OCI-LY1 (cell line): ENCODE data around the gene ZNF407.

Source experiments
- H2AFZ ChIP-seq: fragments of 200-600 bp; sonication (generic), shearing (Covaris generic); 2 replicates; pipeline ENCODE4 v1.6.0; 2014; ENCODE audit warnings: antibody characterized with exemption, mild to moderate bottlenecking, low read length
- H3F3A ChIP-seq: fragments of 200-600 bp; sonication (generic), shearing (Covaris generic); 2 replicates; pipeline ENCODE4 v1.6.0; 2014; ENCODE audit warnings: mild to moderate bottlenecking, antibody characterized with exemption, low read length, moderate library complexity; ENCODE audit not compliant: insufficient read depth
- H3K27ac ChIP-seq: fragments of 200-600 bp; sonication (generic); 2 replicates; pipeline ENCODE4 v1.5.1; 2014; ENCODE audit warnings: low read length, mixed run types, mild to moderate bottlenecking, low read depth; ENCODE audit not compliant: poor library complexity, severe bottlenecking
- H3K27me3 ChIP-seq: fragments of 200-600 bp; sonication (generic); 2 replicates; pipeline ENCODE4 v1.6.0; 2014; ENCODE audit warnings: antibody characterized with exemption, mild to moderate bottlenecking, low read length, moderate library complexity; ENCODE audit not compliant: insufficient read depth
- H3K36me3 ChIP-seq: fragments of 200-600 bp; sonication (generic); 2 replicates; pipeline ENCODE4 v1.6.1; 2014; ENCODE audit warnings: mild to moderate bottlenecking, antibody characterized with exemption, low read length, moderate library complexity, mixed read lengths; ENCODE audit not compliant: insufficient read depth
- H3K4me1 ChIP-seq: fragments of 200-600 bp; sonication (generic); 2 replicates; pipeline ENCODE4 v1.5.1; 2014; ENCODE audit warnings: mild to moderate bottlenecking, low read length, moderate library complexity; ENCODE audit not compliant: insufficient read depth, severe bottlenecking
- H3K4me2 ChIP-seq: fragments of 200-600 bp; sonication (generic), shearing (Covaris generic); 2 replicates; pipeline ENCODE4 v1.6.1; 2014; ENCODE audit warnings: low read length
- H3K4me3 ChIP-seq: fragments of 200-600 bp; sonication (generic); 2 replicates; pipeline ENCODE4 v1.5.1; 2014; ENCODE audit warnings: low read length, low read depth, mild to moderate bottlenecking, mixed read lengths; ENCODE audit not compliant: poor library complexity, severe bottlenecking
- H3K79me2 ChIP-seq: fragments of 200-600 bp; shearing (Covaris generic); 2 replicates; pipeline ENCODE4 v1.6.1; 2016; ENCODE audit warnings: mixed run types, low read length, mixed read lengths; ENCODE audit not compliant: insufficient read depth
- H3K9ac ChIP-seq: fragments of 200-600 bp; sonication (generic), shearing (Covaris generic); 2 replicates; pipeline ENCODE4 v1.6.1; 2014; ENCODE audit warnings: mild to moderate bottlenecking, low read length, mixed read lengths
- H3K9me2 ChIP-seq: fragments of 200-600 bp; sonication (generic), shearing (Covaris generic); 2 replicates; pipeline ENCODE4 v1.6.1; 2014; ENCODE audit warnings: low read depth, mild to moderate bottlenecking, low read length, mixed read lengths
- H3K9me3 ChIP-seq: fragments of 200-600 bp; shearing (Covaris generic); 2 replicates; pipeline ENCODE4 v1.6.1; 2014; ENCODE audit warnings: low read length, mixed read lengths
- H4K20me1 ChIP-seq: fragments of 200-600 bp; sonication (generic), shearing (Covaris generic); 2 replicates; pipeline ENCODE4 v1.6.0; 2016; ENCODE audit warnings: mild to moderate bottlenecking, low read length; ENCODE audit not compliant: insufficient read depth
- EZH2 ChIP-seq: fragments of 200-600 bp; sonication (generic), shearing (Covaris generic); IDR thresholded peaks from 2 replicates; pipeline ENCODE4 v1.8.0; 2017; ENCODE audit warnings: borderline replicate concordance, mixed run types, mild to moderate bottlenecking, antibody characterized with exemption, low read length, moderate library complexity, mixed read lengths
- TF ChIP-seq, protein P1 (sequence below): fragments of 200-600 bp; sonication (generic), shearing (Covaris generic); IDR thresholded peaks from 2 replicates; pipeline ENCODE4 v1.5.1; 2017; ENCODE audit warnings: mild to moderate bottlenecking, antibody characterized with exemption, low read length, moderate library complexity, mixed read lengths

Gene ZNF407

DNA sequence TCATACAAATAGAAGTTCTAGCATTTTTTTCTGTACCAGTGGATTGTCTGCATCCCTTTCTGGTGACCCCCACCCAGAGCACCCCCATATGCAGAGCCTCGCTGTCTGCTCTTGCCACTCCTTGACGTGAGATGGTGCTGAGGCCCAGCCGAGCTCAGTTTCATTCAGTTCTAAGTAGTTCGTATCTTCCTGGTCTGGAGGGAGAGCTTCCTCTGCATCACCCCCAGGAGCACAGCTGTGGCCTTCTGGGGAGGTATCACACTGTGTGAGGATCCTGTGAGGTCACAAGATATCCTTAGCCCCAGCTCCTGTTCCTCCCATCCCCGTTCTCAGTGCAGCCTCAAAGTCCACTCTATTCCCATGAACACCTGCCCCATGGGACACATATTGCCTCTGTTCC lies 478.6 kb downstream of the ZNF407 start:
- no peaks in the 10 kb centered on the region for H4K20me1 ChIP-seq
- H3K27me3 ChIP-seq, result no peaks in the 10 kb centered on the region

DNA sequence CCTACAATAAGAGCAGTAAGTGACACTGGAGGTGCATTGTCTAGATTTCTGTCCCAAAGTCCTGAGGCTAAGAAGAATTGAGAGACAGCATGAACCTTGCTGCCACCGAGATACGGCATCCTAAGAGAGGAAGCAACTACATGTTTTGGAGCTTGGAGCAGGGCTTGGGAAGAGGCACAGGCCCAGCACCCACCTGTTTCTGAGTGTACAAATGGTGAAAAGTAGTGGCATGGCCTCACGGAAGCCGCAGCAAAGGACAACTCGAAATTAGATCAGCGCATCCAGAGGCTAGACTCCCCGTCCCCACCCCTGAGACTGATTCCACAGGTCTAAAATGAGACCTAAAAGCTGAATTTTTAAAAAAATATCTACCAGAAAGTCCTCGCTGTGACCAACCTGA lies 483.8 kb downstream of the ZNF407 start:
- Histone ChIP-seq H3K79me2 (no peaks in the 10 kb centered on the region), H3K36me3 (no peaks in the 10 kb centered on the region; the same call in 1 of the 2 replicates), H3K4me1 (no peaks in the 10 kb centered on the region), H3K9me3 (0 out of 2 replicates have a peak, but pooled peaks cover 3% of the 10 kb centered on the region), H3K27me3 (no peaks in the 10 kb centered on the region), H3K9me2 (no peaks in the 10 kb centered on the region), H4K20me1 (no peaks in the 10 kb centered on the region), H3K4me3 (no peak overlapping the region), H3F3A (no peaks in the 10 kb centered on the region), H2AFZ (no peak overlapping the region), H3K27ac (no peak overlapping the region), H3K9ac (no peak overlapping the region), H3K4me2 (no peak overlapping the region)
- TF ChIP-seq, protein P1, sequence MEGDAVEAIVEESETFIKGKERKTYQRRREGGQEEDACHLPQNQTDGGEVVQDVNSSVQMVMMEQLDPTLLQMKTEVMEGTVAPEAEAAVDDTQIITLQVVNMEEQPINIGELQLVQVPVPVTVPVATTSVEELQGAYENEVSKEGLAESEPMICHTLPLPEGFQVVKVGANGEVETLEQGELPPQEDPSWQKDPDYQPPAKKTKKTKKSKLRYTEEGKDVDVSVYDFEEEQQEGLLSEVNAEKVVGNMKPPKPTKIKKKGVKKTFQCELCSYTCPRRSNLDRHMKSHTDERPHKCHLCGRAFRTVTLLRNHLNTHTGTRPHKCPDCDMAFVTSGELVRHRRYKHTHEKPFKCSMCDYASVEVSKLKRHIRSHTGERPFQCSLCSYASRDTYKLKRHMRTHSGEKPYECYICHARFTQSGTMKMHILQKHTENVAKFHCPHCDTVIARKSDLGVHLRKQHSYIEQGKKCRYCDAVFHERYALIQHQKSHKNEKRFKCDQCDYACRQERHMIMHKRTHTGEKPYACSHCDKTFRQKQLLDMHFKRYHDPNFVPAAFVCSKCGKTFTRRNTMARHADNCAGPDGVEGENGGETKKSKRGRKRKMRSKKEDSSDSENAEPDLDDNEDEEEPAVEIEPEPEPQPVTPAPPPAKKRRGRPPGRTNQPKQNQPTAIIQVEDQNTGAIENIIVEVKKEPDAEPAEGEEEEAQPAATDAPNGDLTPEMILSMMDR, result no peak
- no peak for TF ChIP-seq EZH2

More for the DNA sequence above, 478.6 kb downstream of the ZNF407 start:
- TF ChIP-seq, protein P1, result no peak
- no peak for TF ChIP-seq EZH2
- no peak overlapping the region for H3K4me2 ChIP-seq
- H3K4me1 ChIP-seq, result no peaks in the 10 kb centered on the region
- H3F3A ChIP-seq, result no peaks in the 10 kb centered on the region
- no peak overlapping the region for H3K9ac ChIP-seq
- H2AFZ ChIP-seq, result no peak overlapping the region
- no peak overlapping the region for H3K27ac ChIP-seq
- H3K4me3 ChIP-seq, result no peak overlapping the region
- no peaks in the 10 kb centered on the region; the same call in 1 of the 2 replicates for H3K36me3 ChIP-seq
- 0 out of 2 replicates have a peak, but pooled peaks cover 3% of the 10 kb centered on the region for H3K9me3 ChIP-seq
- H3K79me2 ChIP-seq, result no peaks in the 10 kb centered on the region
- no peaks in the 10 kb centered on the region for H3K9me2 ChIP-seq

DNA sequence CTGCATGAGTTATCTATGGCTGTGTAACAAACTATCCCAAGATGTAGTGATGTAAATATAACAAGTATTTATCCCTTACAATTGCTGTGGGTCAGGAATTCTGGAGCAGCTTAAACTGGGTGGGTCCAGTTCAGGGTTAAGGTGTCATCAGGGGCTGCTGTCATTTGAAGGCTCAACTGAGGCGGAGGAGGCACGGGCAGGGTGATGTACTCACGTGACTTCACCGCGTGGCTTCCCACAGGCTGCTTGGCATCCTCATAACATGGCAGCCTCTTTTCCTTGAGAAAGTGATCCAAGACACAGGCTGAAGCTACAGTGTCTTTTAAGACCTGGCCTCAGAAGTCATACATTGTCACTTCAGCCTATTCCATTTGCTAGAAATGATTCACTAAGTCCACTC lies 485.5 kb downstream of the ZNF407 start:
- H3K4me1 ChIP-seq, result no peaks in the 10 kb centered on the region
- H3K4me3 ChIP-seq, result no peak overlapping the region
- no peak overlapping the region for H3K9ac ChIP-seq
- no peaks in the 10 kb centered on the region for H3K9me2 ChIP-seq
- H3F3A ChIP-seq, result no peaks in the 10 kb centered on the region
- no peak overlapping the region for H3K4me2 ChIP-seq
- H2AFZ ChIP-seq, result no peak overlapping the region
- H4K20me1 ChIP-seq, result no peaks in the 10 kb centered on the region
- H3K27me3 ChIP-seq, result no peaks in the 10 kb centered on the region
- H3K79me2 ChIP-seq, result no peaks in the 10 kb centered on the region
- H3K9me3 ChIP-seq, result no peaks in the 10 kb centered on the region
- TF ChIP-seq, protein P1, result no peak
- no peak for TF ChIP-seq EZH2
- no peaks in the 10 kb centered on the region for H3K36me3 ChIP-seq
- no peak overlapping the region for H3K27ac ChIP-seq
